Measurements from ENCODE around the gene SGMS1.
"Not testable (repeated sequence)": the region's sequence is repeated elsewhere in the genome, so short reads cannot be mapped to it uniquely, and the experiment has no call there.

The SGMS1 gene

DNA sequence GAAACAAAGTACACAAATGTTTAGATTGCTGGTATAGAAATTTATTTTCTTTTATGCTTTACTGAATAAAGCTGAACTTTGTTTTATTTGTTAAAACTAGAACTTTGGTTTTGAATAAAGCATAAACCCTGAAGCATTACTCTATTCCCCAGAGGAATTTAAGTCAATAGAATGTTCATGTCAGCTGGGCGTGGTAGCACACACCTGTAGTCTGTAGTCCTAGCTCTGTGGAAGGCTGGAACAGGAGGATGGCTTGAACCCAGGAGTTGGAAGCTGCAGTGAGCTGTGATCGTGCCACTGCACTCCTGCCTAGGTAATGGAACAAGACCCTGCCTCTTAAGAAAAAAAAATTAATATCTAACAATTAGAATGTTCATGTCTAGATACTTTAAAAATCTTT is 233.5 kb downstream of the SGMS1 start:
- DNase-seq = no peak

DNA sequence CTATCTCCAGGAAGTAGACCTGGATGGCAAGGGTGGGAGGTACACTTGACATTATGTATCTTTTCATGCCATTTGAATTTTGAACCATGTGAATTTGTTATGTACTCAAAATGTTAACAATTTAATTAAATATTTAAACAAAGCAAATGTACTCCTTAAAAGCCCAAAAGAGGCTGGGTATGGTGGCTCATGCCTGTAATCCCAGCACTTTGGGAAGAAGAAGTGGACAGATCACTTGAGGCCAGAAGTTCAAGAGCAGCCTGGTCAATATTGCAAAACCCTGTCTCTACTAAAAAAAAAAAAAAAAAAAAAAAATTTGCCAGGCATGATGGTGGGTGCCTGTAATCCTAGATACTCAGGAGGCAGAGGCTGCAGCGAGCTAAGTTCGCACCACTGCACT is 235.6 kb downstream of the SGMS1 start:
- DNase-seq = no peak

GRCh38 chr10:50387732-50388073 is 236.1 kb downstream of the SGMS1 start:
- no peak for DNase-seq

- DNase-seq = no peak
These were observed 236.6 kb downstream of the SGMS1 start for GRCh38 chr10:50387007-50387731.

- DNase-seq = no peak
These were observed 238.1 kb downstream of the SGMS1 start for GRCh38 chr10:50385624-50386023.

GRCh38 chr10:50384898-50385297 is 238.9 kb downstream of the SGMS1 start:
- DNase-seq = no peak

DNA sequence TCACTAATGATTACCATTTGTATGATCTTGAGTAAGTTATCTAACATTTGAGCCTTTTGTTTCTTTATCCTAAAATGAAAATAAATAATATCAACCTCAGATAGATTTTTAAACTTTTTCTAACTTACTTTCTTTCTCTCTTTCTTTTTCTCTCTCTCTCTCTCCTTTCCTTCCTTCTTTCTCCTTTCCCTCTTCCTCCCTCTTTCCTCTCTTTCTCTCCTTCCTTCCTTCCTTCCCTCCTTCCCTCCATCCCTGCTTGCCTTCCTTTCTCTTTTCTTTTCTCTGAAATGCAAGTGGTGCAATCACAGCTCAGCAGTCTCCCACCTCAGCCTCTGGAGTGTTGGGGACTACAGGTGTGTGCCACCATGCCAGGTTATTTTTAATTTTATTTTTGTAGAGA is 239.5 kb downstream of the SGMS1 start:
- no peak for DNase-seq

- DNase-seq = no peak
These were observed 241.2 kb downstream of the SGMS1 start for GRCh38 chr10:50382576-50383023.

DNA sequence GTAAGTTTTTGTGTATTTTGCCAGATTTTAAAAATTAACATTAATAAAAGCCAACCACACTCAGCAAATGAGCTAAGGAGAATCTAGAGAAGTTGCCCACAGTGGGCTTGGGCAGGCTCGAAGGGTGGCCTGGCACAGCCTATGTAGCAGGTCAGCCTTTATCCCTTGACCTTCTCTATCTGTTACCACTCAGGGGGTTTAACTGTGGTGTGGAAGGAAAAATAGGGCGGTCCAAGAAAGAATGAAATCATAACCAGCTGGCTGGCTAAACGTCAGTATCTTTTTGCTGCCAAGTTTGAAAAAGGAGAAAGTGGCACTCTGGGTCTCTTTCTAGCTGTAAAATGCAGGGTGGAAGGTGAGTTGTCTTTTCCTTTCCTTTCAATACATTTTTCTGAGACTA is 242.1 kb downstream of the SGMS1 start:
- DNase-seq = no peak

- DNase-seq = no peak
These were observed 244.1 kb downstream of the SGMS1 start for GRCh38 chr10:50379616-50380015.

GRCh38 chr10:50375745-50376144 is 248.0 kb downstream of the SGMS1 start:
- no peak for DNase-seq

DNA sequence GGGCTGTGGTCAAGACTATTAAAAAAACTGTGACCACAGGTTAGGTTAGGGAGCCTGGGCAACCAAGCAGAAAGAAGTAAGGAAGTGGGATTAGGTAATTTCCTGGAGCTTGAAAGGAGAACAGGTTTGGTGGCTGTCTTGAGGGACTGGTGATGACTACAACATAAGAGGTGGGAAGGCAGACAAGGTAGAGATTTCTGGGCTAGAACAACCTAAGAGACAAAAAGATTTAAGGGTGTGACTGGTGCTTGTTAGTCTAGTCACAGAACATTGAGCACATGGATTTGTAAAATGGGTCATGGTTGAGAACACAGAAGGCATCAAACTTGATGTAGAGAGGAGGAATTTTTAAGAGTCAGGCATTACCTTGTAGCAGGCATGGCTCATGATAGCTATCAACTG is 248.7 kb downstream of the SGMS1 start:
- DNase-seq = no peak

DNA sequence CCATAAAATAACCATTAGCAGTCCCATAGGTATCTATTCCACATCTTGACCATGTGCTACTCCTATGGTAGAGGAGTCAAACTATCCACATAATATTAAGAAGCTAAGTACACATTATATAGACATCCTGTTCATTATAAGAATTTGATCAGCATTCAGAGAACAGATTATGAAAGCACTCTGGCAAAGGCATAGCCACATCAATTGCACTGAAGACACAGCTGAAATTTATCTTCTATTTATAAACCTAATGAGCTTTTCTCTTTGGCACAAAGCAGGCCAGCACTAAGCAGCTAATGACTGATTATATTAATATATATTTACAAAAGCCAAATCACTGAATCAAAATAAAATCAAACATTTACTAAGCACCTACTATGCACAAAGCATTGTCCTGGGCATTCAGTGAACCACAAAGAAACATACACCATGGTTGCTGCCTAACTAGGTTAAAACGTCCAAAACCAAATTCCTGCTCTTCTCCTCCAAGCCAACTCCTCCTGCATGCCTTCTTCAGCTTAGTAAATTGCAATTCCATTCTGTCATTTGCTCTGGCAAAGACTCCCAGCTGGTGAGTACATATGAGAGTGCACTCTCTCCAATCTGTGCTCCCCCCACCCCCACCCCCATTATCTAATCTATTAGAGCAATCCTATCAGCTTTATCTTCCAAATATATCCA is 249.8 kb downstream of the SGMS1 start:
- no peak for DNase-seq

GRCh38 chr10:50369931-50370330 is 253.8 kb downstream of the SGMS1 start:
- no peak for DNase-seq

DNA sequence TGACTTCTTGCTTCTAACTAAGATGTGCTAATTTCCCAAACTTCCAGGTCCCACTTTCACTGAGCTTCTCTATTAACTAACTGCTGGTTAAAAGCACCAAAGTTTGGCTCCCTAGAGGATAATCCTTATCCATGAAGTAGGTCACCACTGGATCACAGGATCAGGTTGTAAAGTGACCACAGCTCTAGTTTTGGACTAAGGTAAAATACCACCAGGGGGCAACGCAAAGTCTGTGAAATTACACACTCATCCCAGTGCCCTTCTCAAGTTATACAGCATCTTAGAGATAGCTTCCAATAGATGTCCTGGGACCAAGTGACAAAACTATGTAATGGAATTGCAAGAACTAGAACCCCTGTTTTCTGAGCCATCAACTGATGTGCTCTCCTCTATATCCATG is 256.0 kb downstream of the SGMS1 start:
- no peak for DNase-seq

DNA sequence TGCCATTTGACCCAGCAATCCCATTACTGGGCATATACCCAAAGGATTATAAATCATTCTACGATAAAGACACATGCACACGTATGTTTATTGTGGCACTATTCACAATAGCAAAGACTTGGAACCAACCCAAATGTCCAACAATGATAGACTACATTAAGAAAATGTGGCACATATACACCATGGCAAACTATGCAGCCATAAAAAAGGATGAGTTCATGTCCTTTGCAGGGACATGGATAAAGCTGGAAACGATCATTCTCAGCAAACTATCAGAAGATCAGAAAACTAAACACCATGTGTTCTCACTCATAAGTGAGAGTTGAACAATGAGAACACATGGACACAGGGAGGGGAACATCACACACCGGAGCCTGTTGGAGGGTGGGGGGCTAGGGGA is 257.3 kb downstream of the SGMS1 start:
- DNase-seq = not testable (repeated sequence)

- not testable (repeated sequence) for DNase-seq
These were observed 259.0 kb downstream of the SGMS1 start for GRCh38 chr10:50364730-50365129.

DNA sequence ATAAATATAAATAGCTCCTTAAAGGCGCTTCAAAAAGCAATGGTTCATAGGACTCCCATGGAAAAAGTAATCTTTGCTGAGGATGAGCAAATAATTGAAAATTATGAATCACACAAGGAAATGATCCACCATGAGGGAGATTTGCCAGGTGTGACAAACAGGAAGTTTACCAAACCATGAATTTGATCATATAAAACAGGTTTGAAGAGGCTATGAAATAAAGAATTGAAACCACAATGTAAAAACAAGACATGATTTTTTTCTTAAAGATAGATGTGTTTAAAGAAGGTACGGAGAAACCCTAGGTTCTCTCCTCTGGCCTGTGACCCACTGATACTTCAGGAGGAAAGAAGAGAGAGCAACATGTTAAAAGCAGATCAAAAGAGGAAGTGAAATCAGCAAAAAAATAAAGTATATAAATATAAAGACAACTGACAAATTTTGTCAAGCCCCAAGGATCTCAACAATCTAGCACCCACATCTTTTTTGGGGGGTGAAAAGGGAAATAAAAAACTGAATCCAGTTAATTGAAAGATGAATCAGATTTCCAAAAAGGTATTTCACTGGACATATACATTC is 261.1 kb downstream of the SGMS1 start:
- no peak for DNase-seq

GRCh38 chr10:50361946-50362345 is 261.8 kb downstream of the SGMS1 start:
- DNase-seq = no peak

GRCh38 chr10:50360077-50360850 is 263.5 kb downstream of the SGMS1 start:
- no peak for DNase-seq

DNA sequence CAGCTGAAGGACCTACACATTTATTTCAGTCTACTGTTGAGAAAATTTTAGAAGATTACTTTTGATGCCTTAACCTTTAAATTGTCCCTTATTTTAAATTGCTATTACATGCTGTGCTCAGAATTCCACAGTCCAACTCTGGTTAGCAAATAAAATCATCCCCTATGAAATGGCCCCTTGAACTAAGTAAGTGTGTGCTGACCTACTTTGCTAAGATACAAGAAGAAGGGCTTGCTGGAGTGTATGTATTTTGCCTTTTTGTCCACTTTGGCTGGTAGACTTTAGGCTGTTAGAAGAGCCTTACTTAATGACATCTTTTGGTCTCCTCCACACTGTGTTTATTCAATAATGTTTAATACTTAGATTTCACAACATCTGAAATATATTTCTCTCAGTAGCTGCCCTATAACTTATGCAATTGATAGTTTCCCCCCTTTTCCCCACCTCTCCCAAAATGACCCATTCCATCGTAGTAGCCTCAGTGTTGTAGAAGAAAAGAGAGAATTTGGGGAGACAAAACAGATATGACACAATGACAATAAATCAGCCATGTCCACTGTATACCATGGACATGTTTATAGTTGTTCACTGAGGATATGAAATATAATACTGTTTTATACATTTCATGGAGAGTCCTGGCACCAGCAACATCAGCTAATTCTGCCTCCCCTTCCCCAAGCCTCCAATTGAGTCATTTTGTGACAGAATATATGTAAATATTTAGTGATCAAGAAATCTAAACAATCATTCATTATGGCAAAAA is 264.6 kb downstream of the SGMS1 start:
- DNase-seq = no peak

GRCh38 chr10:50358411-50358810 is 265.3 kb downstream of the SGMS1 start:
- no peak for DNase-seq

DNA sequence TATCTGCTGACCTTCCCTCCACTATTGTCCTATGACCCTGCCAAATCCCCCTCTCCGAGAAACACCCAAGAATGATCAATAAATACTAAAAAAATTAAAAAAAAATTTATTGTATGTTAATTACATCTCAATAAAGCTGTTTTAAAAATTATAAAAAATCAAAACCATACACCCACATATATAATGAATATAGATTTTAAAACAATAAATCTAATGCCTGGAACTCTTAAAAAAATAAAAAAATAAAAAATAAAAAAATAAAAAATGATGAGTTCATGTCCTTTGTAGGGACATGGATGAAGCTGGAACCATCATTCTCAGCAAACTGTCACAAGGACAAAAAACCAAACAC is 267.3 kb downstream of the SGMS1 start:
- DNase-seq = not testable (repeated sequence)
